K562 (cell line): Measurements from ENCODE around the gene PTH1R. TPM values are rescaled to one million over a fixed set of nuclear protein-coding genes. Genes with fewer than 3 reads are reported as not detected.

ENCODE experiments used
- BCOR ChIP-seq: fragments of 450-650 bp; IDR thresholded peaks from 2 replicates; pipeline ENCODE4 v1.6.1; 2016
- CEBPB ChIP-seq: fragments of 450-650 bp; IDR thresholded peaks from 2 replicates; pipeline ENCODE4 v1.6.1; 2016; ENCODE audit warnings: missing genetic modification characterization, missing compliant biosample characterization
- DDX20 ChIP-seq: fragments of 450-650 bp; IDR thresholded peaks from 2 replicates; pipeline ENCODE4 v1.6.1; 2016; ENCODE audit warnings: missing genetic modification characterization, low read depth, mild to moderate bottlenecking, missing compliant biosample characterization, moderate library complexity
- HDAC3 ChIP-seq: fragments of 450-650 bp; IDR thresholded peaks from 2 replicates; pipeline ENCODE4 v1.6.1; 2018; ENCODE audit warnings: borderline replicate concordance, mild to moderate bottlenecking, moderate library complexity; ENCODE audit not compliant: partially characterized antibody
- NELFE ChIP-seq: IDR thresholded peaks from 2 replicates; pipeline ENCODE4 v1.6.1; 2011; ENCODE audit warnings: mild to moderate bottlenecking; ENCODE audit not compliant: insufficient read depth, insufficient read length
- POLR2AphosphoS2 ChIP-seq: IDR thresholded peaks from 2 replicates; pipeline ENCODE4 v1.6.1; 2012; ENCODE audit warnings: low read length, improper control_type of control experiment
- POLR2G ChIP-seq: fragments of 200-400 bp; formaldehyde crosslinking; IDR thresholded peaks from 2 replicates; pipeline ENCODE4 v1.6.1; 2017; ENCODE audit warnings: low read depth, mild to moderate bottlenecking, antibody characterized with exemption, low read length, moderate library complexity
- RAD21 ChIP-seq, 2 experiments: fragments of 250-450 bp in 1 of 2; fragments of 450-650 bp in 1 of 2; sonication (Bioruptor Pico) in 1 of 2; formaldehyde crosslinking in 1 of 2; IDR thresholded peaks in 1 of 2; conservative IDR thresholded peaks in 1 of 2; 2 replicates each; pipeline versions ENCODE4 v1.4.0 to v1.8.0; 2020 to 2022; ENCODE audit warnings: mild to moderate bottlenecking in 2 of 2, moderate library complexity in 1 of 2
- SMARCE1 ChIP-seq: fragments of 450-650 bp; IDR thresholded peaks from 2 replicates; pipeline ENCODE4 v1.7.1; 2016; ENCODE audit warnings: mild to moderate bottlenecking
- TAF7 ChIP-seq: fragments of 450-650 bp; IDR thresholded peaks from 2 replicates; pipeline ENCODE4 v1.6.1; 2016; ENCODE audit warnings: missing genetic modification characterization, missing compliant biosample characterization
- ZC3H11A ChIP-seq: IDR thresholded peaks from 2 replicates; pipeline ENCODE4 v1.6.1; 2012; ENCODE audit warnings: low read depth, low read length, improper control_type of control experiment
- polyA plus RNA-seq, 8 experiments: library from polyadenylated mRNA; depleted of rRNA in 4 of 8; stranded (reverse) in 5 of 8; unstranded in 3 of 8; fragments of >200 nt; fragmentation: Nextera tagmentation in 2 of 8; fragmentation: Illumina TruSeq in 1 of 8; extraction: Ambion mirVana in 2 of 8; extraction: Trizol in 1 of 8; gene quantifications; 2 replicates each; pipeline versions ENCODE4 v1.2.1 to v1.2.3, GENCODE V29; 2011 to 2014; ENCODE audit warnings: inconsistent platforms in 1 of 8, missing spikeins in 1 of 8
- total RNA-seq, 7 experiments: library from RNA; depleted of rRNA in 6 of 7; stranded (reverse); fragments of >200 nt in 6 of 7; fragmentation: Illumina TruSeq in 2 of 7; extraction: Trizol in 2 of 7; gene quantifications; 2 replicates each; pipeline versions ENCODE4 v1.2.1 to v1.2.3, GENCODE V29; 2011 to 2021; ENCODE audit warnings: low replicate concordance in 1 of 7
- TF ChIP-seq, protein P1 (sequence below), 2 experiments: fragments of 450-650 bp in 1 of 2; sonication (generic) in 1 of 2; formaldehyde crosslinking in 1 of 2; IDR thresholded peaks; 2 replicates each; pipeline versions ENCODE4 v1.7.1 to v1.9.0; 2016 to 2022; ENCODE audit warnings: inconsistent platforms in 1 of 2, mild to moderate bottlenecking in 1 of 2, missing genetic modification reagents in 1 of 2
- TF ChIP-seq, protein P2 (sequence below): fragments of 450-650 bp; formaldehyde crosslinking; IDR thresholded peaks from 2 replicates; pipeline ENCODE4 v1.4.0; 2020; ENCODE audit warnings: mild to moderate bottlenecking, moderate library complexity
- TF ChIP-seq, protein P3 (sequence below): fragments of 450-650 bp; formaldehyde crosslinking; IDR thresholded peaks from 2 replicates; pipeline ENCODE4 v1.4.0; 2022; ENCODE audit warnings: missing genetic modification characterization
- TF ChIP-seq, protein P4 (sequence below): IDR thresholded peaks from 2 replicates; pipeline ENCODE4 v1.6.1; 2012; ENCODE audit warnings: low read depth, low read length, improper control_type of control experiment, borderline replicate concordance

The PTH1R gene
- total and polyA plus RNA-seq, 9 of the 15 experiments (the other 6 are each of a cell fraction or from before 2014, with no cell fraction given): not detected

DNA sequence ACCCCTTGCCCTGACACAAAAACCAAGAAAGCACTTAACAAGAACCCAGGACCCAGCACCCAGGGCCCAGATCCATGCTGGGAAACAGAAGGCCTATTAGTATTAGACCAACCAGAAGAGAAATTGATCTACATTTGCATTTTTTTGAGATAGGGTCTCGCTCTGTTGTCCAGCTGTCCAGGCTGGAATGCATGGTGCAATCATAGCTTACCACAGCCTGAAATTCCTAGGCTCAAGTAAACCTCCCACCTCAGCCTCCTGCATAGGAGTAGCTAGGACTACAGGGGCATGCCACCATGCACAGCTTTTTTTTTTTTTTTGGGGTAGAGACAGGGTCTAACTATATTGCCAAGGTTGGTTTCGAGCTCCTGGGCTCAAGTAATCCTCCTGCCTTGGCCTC, 72.7 kb downstream of the PTH1R start (continued):
- TF ChIP-seq, protein P1, sequence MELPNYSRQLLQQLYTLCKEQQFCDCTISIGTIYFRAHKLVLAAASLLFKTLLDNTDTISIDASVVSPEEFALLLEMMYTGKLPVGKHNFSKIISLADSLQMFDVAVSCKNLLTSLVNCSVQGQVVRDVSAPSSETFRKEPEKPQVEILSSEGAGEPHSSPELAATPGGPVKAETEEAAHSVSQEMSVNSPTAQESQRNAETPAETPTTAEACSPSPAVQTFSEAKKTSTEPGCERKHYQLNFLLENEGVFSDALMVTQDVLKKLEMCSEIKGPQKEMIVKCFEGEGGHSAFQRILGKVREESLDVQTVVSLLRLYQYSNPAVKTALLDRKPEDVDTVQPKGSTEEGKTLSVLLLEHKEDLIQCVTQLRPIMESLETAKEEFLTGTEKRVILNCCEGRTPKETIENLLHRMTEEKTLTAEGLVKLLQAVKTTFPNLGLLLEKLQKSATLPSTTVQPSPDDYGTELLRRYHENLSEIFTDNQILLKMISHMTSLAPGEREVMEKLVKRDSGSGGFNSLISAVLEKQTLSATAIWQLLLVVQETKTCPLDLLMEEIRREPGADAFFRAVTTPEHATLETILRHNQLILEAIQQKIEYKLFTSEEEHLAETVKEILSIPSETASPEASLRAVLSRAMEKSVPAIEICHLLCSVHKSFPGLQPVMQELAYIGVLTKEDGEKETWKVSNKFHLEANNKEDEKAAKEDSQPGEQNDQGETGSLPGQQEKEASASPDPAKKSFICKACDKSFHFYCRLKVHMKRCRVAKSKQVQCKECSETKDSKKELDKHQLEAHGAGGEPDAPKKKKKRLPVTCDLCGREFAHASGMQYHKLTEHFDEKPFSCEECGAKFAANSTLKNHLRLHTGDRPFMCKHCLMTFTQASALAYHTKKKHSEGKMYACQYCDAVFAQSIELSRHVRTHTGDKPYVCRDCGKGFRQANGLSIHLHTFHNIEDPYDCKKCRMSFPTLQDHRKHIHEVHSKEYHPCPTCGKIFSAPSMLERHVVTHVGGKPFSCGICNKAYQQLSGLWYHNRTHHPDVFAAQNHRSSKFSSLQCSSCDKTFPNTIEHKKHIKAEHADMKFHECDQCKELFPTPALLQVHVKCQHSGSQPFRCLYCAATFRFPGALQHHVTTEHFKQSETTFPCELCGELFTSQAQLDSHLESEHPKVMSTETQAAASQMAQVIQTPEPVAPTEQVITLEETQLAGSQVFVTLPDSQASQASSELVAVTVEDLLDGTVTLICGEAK (IDR thresholded peaks at IDR 0.05): no peak
- TF ChIP-seq, protein P1 (CRISPR knock-in tag; IDR thresholded peaks at IDR 0.05): no peak
- TF ChIP-seq BCOR: no peak
- TF ChIP-seq NELFE: no peak
- TF ChIP-seq, protein P2, sequence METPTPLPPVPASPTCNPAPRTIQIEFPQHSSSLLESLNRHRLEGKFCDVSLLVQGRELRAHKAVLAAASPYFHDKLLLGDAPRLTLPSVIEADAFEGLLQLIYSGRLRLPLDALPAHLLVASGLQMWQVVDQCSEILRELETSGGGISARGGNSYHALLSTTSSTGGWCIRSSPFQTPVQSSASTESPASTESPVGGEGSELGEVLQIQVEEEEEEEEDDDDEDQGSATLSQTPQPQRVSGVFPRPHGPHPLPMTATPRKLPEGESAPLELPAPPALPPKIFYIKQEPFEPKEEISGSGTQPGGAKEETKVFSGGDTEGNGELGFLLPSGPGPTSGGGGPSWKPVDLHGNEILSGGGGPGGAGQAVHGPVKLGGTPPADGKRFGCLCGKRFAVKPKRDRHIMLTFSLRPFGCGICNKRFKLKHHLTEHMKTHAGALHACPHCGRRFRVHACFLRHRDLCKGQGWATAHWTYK (CRISPR knock-in tag): no peak
- TF ChIP-seq CEBPB: peak; percentile 23; the same call in 1 of the 2 replicates
- no peak for TF ChIP-seq POLR2AphosphoS2
- no peak for TF ChIP-seq ZC3H11A
- TF ChIP-seq, protein P3, sequence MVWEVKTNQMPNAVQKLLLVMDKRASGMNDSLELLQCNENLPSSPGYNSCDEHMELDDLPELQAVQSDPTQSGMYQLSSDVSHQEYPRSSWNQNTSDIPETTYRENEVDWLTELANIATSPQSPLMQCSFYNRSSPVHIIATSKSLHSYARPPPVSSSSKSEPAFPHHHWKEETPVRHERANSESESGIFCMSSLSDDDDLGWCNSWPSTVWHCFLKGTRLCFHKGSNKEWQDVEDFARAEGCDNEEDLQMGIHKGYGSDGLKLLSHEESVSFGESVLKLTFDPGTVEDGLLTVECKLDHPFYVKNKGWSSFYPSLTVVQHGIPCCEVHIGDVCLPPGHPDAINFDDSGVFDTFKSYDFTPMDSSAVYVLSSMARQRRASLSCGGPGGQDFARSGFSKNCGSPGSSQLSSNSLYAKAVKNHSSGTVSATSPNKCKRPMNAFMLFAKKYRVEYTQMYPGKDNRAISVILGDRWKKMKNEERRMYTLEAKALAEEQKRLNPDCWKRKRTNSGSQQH: no peak
- no peak for TF ChIP-seq HDAC3
- TF ChIP-seq, protein P4, sequence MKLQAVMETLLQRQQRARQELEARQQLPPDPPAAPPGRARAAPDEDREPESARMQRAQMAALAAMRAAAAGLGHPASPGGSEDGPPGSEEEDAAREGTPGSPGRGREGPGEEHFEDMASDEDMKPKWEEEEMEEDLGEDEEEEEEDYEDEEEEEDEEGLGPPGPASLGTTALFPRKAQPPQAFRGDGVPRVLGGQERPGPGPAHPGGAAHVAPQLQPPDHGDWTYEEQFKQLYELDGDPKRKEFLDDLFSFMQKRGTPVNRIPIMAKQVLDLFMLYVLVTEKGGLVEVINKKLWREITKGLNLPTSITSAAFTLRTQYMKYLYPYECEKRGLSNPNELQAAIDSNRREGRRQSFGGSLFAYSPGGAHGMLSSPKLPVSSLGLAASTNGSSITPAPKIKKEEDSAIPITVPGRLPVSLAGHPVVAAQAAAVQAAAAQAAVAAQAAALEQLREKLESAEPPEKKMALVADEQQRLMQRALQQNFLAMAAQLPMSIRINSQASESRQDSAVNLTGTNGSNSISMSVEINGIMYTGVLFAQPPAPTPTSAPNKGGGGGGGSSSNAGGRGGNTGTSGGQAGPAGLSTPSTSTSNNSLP: no peak
- no peak for TF ChIP-seq TAF7 (tag)
- no peak for TF ChIP-seq SMARCE1
- TF ChIP-seq RAD21 (CRISPR knock-in tag; conservative IDR thresholded peaks at IDR 0.05 in 1 of 2, IDR thresholded peaks at IDR 0.05 in 1 of 2): 0 out of 4 replicates have a peak, but pooled peaks of 1 of the 2 experiments have one; percentile 5
- TF ChIP-seq POLR2G: no peak
- no peak for TF ChIP-seq DDX20 (tag)
